B cell (primary cell): Measurements from ENCODE around the gene MDFI. TPM values are rescaled to one million over a fixed set of nuclear protein-coding genes. Genes with fewer than 3 reads are reported as not detected.

ENCODE experiments used
- ATAC-seq: fragments of 200-7000 bp; cut with Tn5 transposase; one replicate; pipeline ENCODE4 v1.10.0; 2021; ENCODE audit warnings: low read depth, mild to moderate bottlenecking, moderate number of reproducible peaks, moderate library complexity
- CTCF ChIA-PET: fragments of 350-600 bp; sonication (Branson Sonifier 250); formaldehyde crosslinking; loops from one replicate; lab custom pipeline; 2021; ENCODE audit warnings: antibody characterized with exemption, inconsistent platforms; lab: Charles Lee
- POLR2A ChIA-PET: fragments of 350-600 bp; sonication (Branson Sonifier 250); formaldehyde crosslinking; loops from one replicate; lab custom pipeline; 2021; ENCODE audit warnings: antibody characterized with exemption; lab: Charles Lee
- DNase-seq: peaks from one replicate; pipeline ENCODE4 v3.0.0; 2013
- H2AFZ ChIP-seq: 2 replicates; pipeline ENCODE4 v1.6.1; 2012; ENCODE audit warnings: mild to moderate bottlenecking, low read depth, low read length; ENCODE audit not compliant: insufficient read depth, poor library complexity, severe bottlenecking
- H3K27ac ChIP-seq, 2 donors: 1 replicate in 1 of 2; 2 replicates in 1 of 2; pipeline ENCODE4 v1.5.1; 2012 to 2013; ENCODE audit warnings: low read length in 2 of 2, mild to moderate bottlenecking in 2 of 2, moderate library complexity in 1 of 2
- H3K27me3 ChIP-seq, 4 experiments: fragments of 200-600 bp in 1 of 4; sonication (generic) in 1 of 4; replicated peaks in 1 of 4; 1 replicate in 2 of 4; 2 replicates in 2 of 4; pipeline versions ENCODE4 v1.6.1 to v1.7.0; 2013 to 2016; ENCODE audit warnings: low read length in 3 of 4, mild to moderate bottlenecking in 2 of 4, mixed read lengths in 1 of 4, moderate library complexity in 1 of 4; ENCODE audit not compliant: insufficient read depth in 4 of 4, control insufficient read depth in 3 of 4; ENCODE audit errors: control extremely low read depth in 1 of 4
- H3K36me3 ChIP-seq, 2 experiments: replicated peaks in 1 of 2; 1 replicate in 1 of 2; 2 replicates in 1 of 2; pipeline versions ENCODE4 v1.6.1 to v1.7.1; 2013; ENCODE audit warnings: low read length in 1 of 2; ENCODE audit not compliant: insufficient read depth in 2 of 2, control insufficient read depth in 1 of 2; ENCODE audit errors: control extremely low read depth in 1 of 2, extremely low read depth in 1 of 2
- H3K4me1 ChIP-seq, 2 donors: fragments of 200-600 bp in 1 of 2; sonication (generic) in 1 of 2; 1 replicate in 1 of 2; 2 replicates in 1 of 2; pipeline versions ENCODE4 v1.5.1 to v1.6.1; 2013 to 2017; ENCODE audit warnings: low read length in 2 of 2; ENCODE audit not compliant: control insufficient read depth in 2 of 2, insufficient read depth in 2 of 2
- H3K4me2 ChIP-seq: replicated peaks from 2 replicates; pipeline ENCODE3; 2012; ENCODE audit warnings: mild to moderate bottlenecking, low read depth, low read length; ENCODE audit not compliant: poor library complexity, severe bottlenecking
- H3K4me3 ChIP-seq, 5 experiments: fragments of 200-600 bp in 1 of 5; sonication (generic) in 1 of 5; 1 replicate in 3 of 5; 2 replicates in 2 of 5; pipeline versions ENCODE4 v1.5.1 to v1.7.0; 2011 to 2016; ENCODE audit warnings: low read length in 4 of 5, mild to moderate bottlenecking in 4 of 5, low read depth in 2 of 5, control low read depth in 1 of 5, moderate library complexity in 1 of 5; ENCODE audit not compliant: insufficient read depth in 1 of 5; ENCODE audit errors: control extremely low read depth in 1 of 5, extremely low read depth in 1 of 5
- H3K79me2 ChIP-seq: fragments of 200-600 bp; sonication (generic); one replicate; pipeline ENCODE4 v1.6.0; 2016; ENCODE audit warnings: low read length; ENCODE audit not compliant: control insufficient read depth, insufficient read depth
- H3K9ac ChIP-seq: fragments of 200-600 bp; sonication (generic); 2 replicates; pipeline ENCODE4 v1.6.1; 2017; ENCODE audit warnings: mild to moderate bottlenecking, low read length, moderate library complexity
- H3K9me3 ChIP-seq, 3 donors: one replicate each; pipeline versions ENCODE4 v1.6.1 to v1.7.1; 2013; ENCODE audit warnings: low read length in 2 of 3; ENCODE audit not compliant: control insufficient read depth in 2 of 3, insufficient read depth in 1 of 3; ENCODE audit errors: control extremely low read depth in 1 of 3
- H4K20me1 ChIP-seq: 2 replicates; pipeline ENCODE4 v1.6.0; 2012; ENCODE audit warnings: mild to moderate bottlenecking, low read length; ENCODE audit not compliant: insufficient read depth, control insufficient read depth, poor library complexity, severe bottlenecking
- H3K27ac Mint-ChIP-seq: one replicate; pipeline ENCODE4 v1.8.0; 2021; ENCODE audit warnings: mixed read lengths
- H3K27me3 Mint-ChIP-seq: one replicate; pipeline ENCODE4 v1.8.0; 2021; ENCODE audit warnings: mixed read lengths
- H3K4me1 Mint-ChIP-seq: one replicate; pipeline ENCODE4 v1.8.0; 2021; ENCODE audit warnings: mixed read lengths
- H3K4me3 Mint-ChIP-seq: one replicate; pipeline ENCODE4 v1.8.0; 2021; ENCODE audit warnings: mixed read lengths
- H3K9me3 Mint-ChIP-seq: one replicate; pipeline ENCODE4 v1.8.0; 2022; ENCODE audit warnings: mixed read lengths; ENCODE audit not compliant: insufficient read depth
- CTCF ChIP-seq: fragments of 200-600 bp; IDR thresholded peaks from one replicate; pipeline ENCODE4 v1.8.0; 2022; ENCODE audit warnings: antibody characterized with exemption, mild to moderate bottlenecking
- EZH2 ChIP-seq: IDR thresholded peaks from 2 replicates; pipeline ENCODE4 v1.6.1; 2012; ENCODE audit warnings: borderline replicate concordance, low read depth, mild to moderate bottlenecking, moderate library complexity, low read length; ENCODE audit not compliant: insufficient read depth, poor library complexity, severe bottlenecking
- WGBS: methylation state at CpG from one replicate; pipeline ENCODE4 v1.1.5; 2013; ENCODE audit warnings: missing lambda C conversion rate; ENCODE audit not compliant: insufficient coverage; 5-methylcytosine and 5-hydroxymethylcytosine counted together
- intact Hi-C: fragments of 100-400 bp; cut with micrococcal nuclease; formaldehyde crosslinking; loops from one replicate; pipeline ENCODE4 v1.10.0; 2022
- polyA plus RNA-seq: library from polyadenylated mRNA; depleted of rRNA; stranded (reverse); fragments of >200 nt; gene quantifications from 2 replicates; pipeline ENCODE4 v1.2.3, GENCODE V29; 2012
- total RNA-seq, 2 donors: library from RNA; stranded (reverse); fragments of 120-200 nt in 1 of 2; gene quantifications; 1 replicate in 1 of 2; 2 replicates in 1 of 2; pipeline versions ENCODE4 v1.2.3 to v1.2.4, GENCODE V29; 2013 to 2022

The MDFI gene
- total and polyA plus RNA-seq, 2 donors (not counting 1 experiment from before 2014, with no cell fraction given) = not detected

DNA sequence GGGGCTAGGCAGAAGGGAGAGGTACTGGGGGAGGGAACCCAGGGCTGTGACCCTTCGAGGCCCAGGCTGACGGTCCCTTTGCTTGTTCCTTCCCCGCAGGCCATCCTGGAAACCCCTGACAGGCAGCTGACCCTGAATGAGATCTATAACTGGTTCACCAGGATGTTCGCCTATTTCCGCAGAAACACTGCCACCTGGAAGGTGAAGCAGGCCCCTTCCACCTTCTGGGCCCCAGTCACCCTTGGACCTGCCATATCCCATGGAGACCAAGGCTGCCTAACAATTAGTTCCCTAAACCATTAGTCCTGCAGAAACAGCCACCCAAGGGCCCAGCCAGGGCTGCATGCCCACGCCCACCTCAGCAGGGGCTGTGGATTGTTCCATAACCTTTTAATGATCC, 47.1 kb upstream of the MDFI start:
- no peaks in the 10 kb centered on the region for H3K9me3 ChIP-seq
- no peaks in the 10 kb centered on the region for H3K79me2 ChIP-seq
- TF ChIP-seq CTCF (no peak), EZH2 (no peak)
- peaks cover 0 to 3% of the 10 kb centered on the region in 2 donors for H3K4me1 ChIP-seq
- Mint-ChIP-seq H3K4me3 (no peak overlapping the region), H3K9me3 (no peaks in the 10 kb centered on the region), H3K27ac (no peak overlapping the region), H3K4me1 (peaks cover 2% of the 10 kb centered on the region), H3K27me3 (no peaks in the 10 kb centered on the region)
- no peak for DNase-seq
- H3K27me3 ChIP-seq = no peaks in the 10 kb centered on the region
- no peaks in the 10 kb centered on the region for H4K20me1 ChIP-seq
- H3K4me2 ChIP-seq = no peak overlapping the region
- CTCF ChIA-PET = interaction anchor here (0.8 to 11.9 kb wide), 7 partner anchors 13 to 284 kb away, joined by 3 to 181 read pairs (median 6); no protein-coding TSS in a partner anchor
- POLR2A ChIA-PET = no interaction called here
- peaks cover 0 to 24% of the 10 kb centered on the region in 2 experiments for H3K36me3 ChIP-seq
- H2AFZ ChIP-seq = no peak overlapping the region
- H3K9ac ChIP-seq = no peak overlapping the region
- H3K27ac ChIP-seq = no peak overlapping the region
- WGBS = 97% methylated on average over 6 of the region's 6 CpGs
- ATAC-seq = no peak
- H3K4me3 ChIP-seq = no peak overlapping the region
- intact Hi-C loops = no loop called here

- H3K4me3 ChIP-seq = no peak overlapping the region
- no peaks in the 10 kb centered on the region for H3K9me3 ChIP-seq
- Mint-ChIP-seq H3K27me3 (no peaks in the 10 kb centered on the region), H3K27ac (no peak overlapping the region), H3K9me3 (no peaks in the 10 kb centered on the region), H3K4me1 (peaks cover 2% of the 10 kb centered on the region), H3K4me3 (no peak overlapping the region)
- H3K4me1 ChIP-seq = peaks cover 0 to 3% of the 10 kb centered on the region in 2 donors
- no peaks in the 10 kb centered on the region for H3K27me3 ChIP-seq
- H3K79me2 ChIP-seq = no peaks in the 10 kb centered on the region
- CTCF ChIA-PET = interaction anchor here (0.5 to 11.9 kb wide), 17 partner anchors 10 to 677 kb away, joined by 3 to 181 read pairs (median 4); no protein-coding TSS in a partner anchor
- H3K9ac ChIP-seq = no peak overlapping the region
- ATAC-seq = peak; percentile 84
- peak; percentile 83 for DNase-seq
- POLR2A ChIA-PET = no interaction called here
- peaks cover 0 to 33% of the 10 kb centered on the region in 2 experiments for H3K36me3 ChIP-seq
- no peak overlapping the region for H2AFZ ChIP-seq
- TF ChIP-seq CTCF = peak; percentile 87
- TF ChIP-seq EZH2 = no peak
- no peaks in the 10 kb centered on the region for H4K20me1 ChIP-seq
- H3K4me2 ChIP-seq = no peak overlapping the region
- intact Hi-C loops = loop anchor here (1.0 kb wide), 4 partner anchors 46 to 223 kb away; partner anchors contain the start of gene FOXP4
- WGBS = 0% methylated on average over 3 of the region's 7 CpGs
- H3K27ac ChIP-seq = no peak overlapping the region
These were observed 46.3 kb upstream of the MDFI start for GRCh38 chr6:41591859-41592502.
